CD4-positive, alpha-beta T cell treated with Interleukin-4 for 4 hours (primary cell): ENCODE measurements around the gene UQCR11.

ENCODE experiments used
- DNase-seq: peaks from one replicate; pipeline ENCODE4 v3.0.0-alpha.2; 2020

Gene UQCR11

GRCh38 chr19:1585243-1585580 is 20.1 kb downstream of the UQCR11 start:
- DNase-seq, result no peak

- DNase-seq, result no peak
These were observed 20.6 kb downstream of the UQCR11 start for GRCh38 chr19:1584500-1585242.

- DNase-seq, result no peak
These were observed 23.1 kb downstream of the UQCR11 start for GRCh38 chr19:1582201-1582600.

GRCh38 chr19:1580957-1581356 is 24.3 kb downstream of the UQCR11 start:
- no peak for DNase-seq

- DNase-seq, result no peak
These were observed 24.9 kb downstream of the UQCR11 start for GRCh38 chr19:1580382-1580781.

GRCh38 chr19:1579222-1579621 is 26.0 kb downstream of the UQCR11 start:
- no peak for DNase-seq

GRCh38 chr19:1577929-1578618 is 27.2 kb downstream of the UQCR11 start:
- DNase-seq, result no peak

- no peak for DNase-seq
These were observed 28.0 kb downstream of the UQCR11 start for GRCh38 chr19:1577090-1577928.

- DNase-seq, result no peak
These were observed 28.8 kb downstream of the UQCR11 start for GRCh38 chr19:1576242-1577089.

GRCh38 chr19:1575323-1576241 is 29.7 kb downstream of the UQCR11 start:
- DNase-seq, result no peak

GRCh38 chr19:1574354-1575136 is 30.7 kb downstream of the UQCR11 start:
- no peak for DNase-seq

- no peak for DNase-seq
These were observed 32.5 kb downstream of the UQCR11 start for GRCh38 chr19:1572795-1573194.

GRCh38 chr19:1571358-1571757 is 33.9 kb downstream of the UQCR11 start:
- DNase-seq, result no peak

GRCh38 chr19:1570836-1571235 is 34.4 kb downstream of the UQCR11 start:
- DNase-seq, result no peak

- no peak for DNase-seq
These were observed 35.3 kb downstream of the UQCR11 start for GRCh38 chr19:1569997-1570396.

- DNase-seq, result peak; percentile 56
These were observed 36.8 kb downstream of the UQCR11 start, which contains the start of gene MEX3D for GRCh38 chr19:1568320-1569019. MEX3D (minus strand) TSS chr19:1568325; CDS start chr19:1568058, 267 bp downstream.

GRCh38 chr19:1567848-1568227 is 37.4 kb downstream of the UQCR11 start:
- DNase-seq, result no peak

GRCh38 chr19:1567116-1567847 is 38.0 kb downstream of the UQCR11 start:
- no peak for DNase-seq

- DNase-seq, result no peak
These were observed 38.7 kb downstream of the UQCR11 start for GRCh38 chr19:1566392-1567115.
